Measurements from ENCODE around the gene CCM2L.

DNA sequence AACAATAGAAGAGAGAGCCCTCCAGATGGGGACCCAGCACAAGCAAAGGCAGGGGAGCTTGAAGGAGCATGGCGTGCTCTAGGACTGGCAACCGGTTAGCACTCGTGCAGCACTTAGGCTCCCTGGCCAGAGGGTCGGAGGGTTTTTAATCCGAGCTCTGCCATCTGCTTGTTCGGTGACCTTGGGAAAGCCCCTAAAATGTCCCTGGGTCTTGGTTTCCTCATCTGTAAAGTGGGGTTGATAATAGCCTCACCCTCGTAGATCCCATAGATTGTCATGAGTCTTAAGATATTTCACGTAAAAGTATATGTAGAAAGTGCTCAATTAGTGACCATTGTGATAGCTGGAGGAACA is 25.2 kb downstream of the CCM2L start:
- TF ChIP-seq, protein P1, sequence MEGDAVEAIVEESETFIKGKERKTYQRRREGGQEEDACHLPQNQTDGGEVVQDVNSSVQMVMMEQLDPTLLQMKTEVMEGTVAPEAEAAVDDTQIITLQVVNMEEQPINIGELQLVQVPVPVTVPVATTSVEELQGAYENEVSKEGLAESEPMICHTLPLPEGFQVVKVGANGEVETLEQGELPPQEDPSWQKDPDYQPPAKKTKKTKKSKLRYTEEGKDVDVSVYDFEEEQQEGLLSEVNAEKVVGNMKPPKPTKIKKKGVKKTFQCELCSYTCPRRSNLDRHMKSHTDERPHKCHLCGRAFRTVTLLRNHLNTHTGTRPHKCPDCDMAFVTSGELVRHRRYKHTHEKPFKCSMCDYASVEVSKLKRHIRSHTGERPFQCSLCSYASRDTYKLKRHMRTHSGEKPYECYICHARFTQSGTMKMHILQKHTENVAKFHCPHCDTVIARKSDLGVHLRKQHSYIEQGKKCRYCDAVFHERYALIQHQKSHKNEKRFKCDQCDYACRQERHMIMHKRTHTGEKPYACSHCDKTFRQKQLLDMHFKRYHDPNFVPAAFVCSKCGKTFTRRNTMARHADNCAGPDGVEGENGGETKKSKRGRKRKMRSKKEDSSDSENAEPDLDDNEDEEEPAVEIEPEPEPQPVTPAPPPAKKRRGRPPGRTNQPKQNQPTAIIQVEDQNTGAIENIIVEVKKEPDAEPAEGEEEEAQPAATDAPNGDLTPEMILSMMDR (IDR thresholded peaks at IDR 0.05 in 2 of 3, conservative IDR thresholded peaks at IDR 0.05 in 1 of 3; ENCODE audit: control insufficient read depth in 2 of 3, extremely low read depth in 1 of 3, insufficient read depth in 1 of 3, low read depth in 3 of 3, low read length in 3 of 3), result no peak
- TF ChIP-seq NRF1 (conservative IDR thresholded peaks at IDR 0.05; ENCODE audit: low read depth, low read length) (no peak), NFYB (IDR thresholded peaks at IDR 0.05; ENCODE audit: insufficient read depth, low read depth, low read length) (no peak), DPF2 (IDR thresholded peaks at IDR 0.05) (no peak)
